GM18873 (cell line): Measurements from ENCODE around the gene WNT4.
A peak's percentile ranks its signal among the peaks of the same experiment; 100 is the strongest.

Experiments
- ATAC-seq: cut with Tn5 transposase; IDR thresholded peaks from one replicate; pipeline ENCODE4 v1.9.1; 2021; ENCODE audit warnings: mild to moderate bottlenecking, moderate library complexity, moderate number of reproducible peaks; ENCODE audit not compliant: unreplicated experiment, low FRiP score

The WNT4 gene

GRCh38 chr1:22143065-22144033 lies at the start of gene WNT4:
WNT4 (minus strand) TSS chr1:22143097; CDS start chr1:22142922, 175 bp downstream.
- ATAC-seq, result no peak

GRCh38 chr1:22190731-22191130 lies 47.8 kb upstream of the WNT4 start:
- no peak for ATAC-seq

DNA sequence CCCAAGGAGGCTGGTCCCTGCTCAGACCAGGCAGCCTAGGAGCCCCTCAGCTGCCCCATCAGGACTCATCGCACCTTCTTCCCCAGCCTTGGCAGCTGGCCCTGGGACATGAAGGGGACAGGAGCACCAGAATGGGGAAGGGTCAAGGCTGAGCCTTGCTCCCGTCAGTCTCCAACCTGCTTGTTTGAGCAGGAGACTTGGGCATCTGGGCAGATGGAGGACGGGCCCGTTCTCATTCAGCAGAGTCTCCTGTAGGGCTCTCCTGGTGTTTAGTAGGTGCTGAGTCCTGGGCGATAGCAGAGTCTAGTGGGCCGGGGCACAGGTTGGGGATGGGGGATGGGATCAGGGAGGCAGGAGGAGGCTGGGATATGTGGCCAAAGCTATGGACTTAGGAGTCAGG lies 47.4 kb upstream of the WNT4 start:
- no peak for ATAC-seq

GRCh38 chr1:22189619-22190018 lies 46.7 kb upstream of the WNT4 start:
- no peak for ATAC-seq

DNA sequence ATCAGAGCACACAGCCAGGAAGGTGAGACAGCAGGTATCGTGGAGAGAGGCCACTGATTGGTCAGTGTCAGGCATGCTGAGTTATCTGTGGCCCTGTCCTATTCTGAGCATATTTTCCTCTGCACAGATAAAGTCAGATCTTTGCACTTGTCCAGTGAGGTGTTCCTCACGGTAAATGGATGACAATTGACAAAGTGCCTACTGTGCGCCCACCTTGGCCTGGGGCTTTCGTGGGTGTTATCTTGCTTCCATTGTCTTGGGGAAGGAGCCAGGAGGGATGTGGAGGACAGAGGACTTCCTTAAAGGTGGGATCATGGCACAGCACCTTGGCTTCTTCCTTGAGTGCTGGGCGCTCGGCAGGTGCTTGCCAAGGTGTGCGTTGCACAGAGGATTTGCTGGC lies 46.0 kb upstream of the WNT4 start:
- no peak for ATAC-seq

DNA sequence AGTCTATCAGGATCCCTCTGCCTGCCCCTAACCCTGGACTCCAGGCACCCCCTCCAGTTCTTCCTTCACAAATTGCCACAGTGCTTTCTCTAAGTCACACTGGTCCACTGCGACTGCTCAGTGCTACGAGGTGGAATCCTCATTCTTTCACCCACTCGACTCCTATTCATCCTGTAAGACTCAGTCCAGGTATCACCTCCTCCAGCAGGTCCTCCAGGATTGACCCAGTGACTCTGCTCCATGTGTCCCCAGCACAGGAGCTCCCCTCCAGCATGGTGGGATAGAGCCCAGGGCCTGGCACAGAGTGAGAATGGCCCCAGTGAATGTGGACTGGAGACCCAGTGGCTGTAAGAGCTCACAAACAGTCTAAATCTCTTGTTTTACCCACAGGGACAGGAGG lies 45.5 kb upstream of the WNT4 start:
- no peak for ATAC-seq

GRCh38 chr1:22186311-22186710 lies 43.4 kb upstream of the WNT4 start:
- ATAC-seq, result no peak

GRCh38 chr1:22184892-22185612 lies 42.2 kb upstream of the WNT4 start:
- no peak for ATAC-seq

DNA sequence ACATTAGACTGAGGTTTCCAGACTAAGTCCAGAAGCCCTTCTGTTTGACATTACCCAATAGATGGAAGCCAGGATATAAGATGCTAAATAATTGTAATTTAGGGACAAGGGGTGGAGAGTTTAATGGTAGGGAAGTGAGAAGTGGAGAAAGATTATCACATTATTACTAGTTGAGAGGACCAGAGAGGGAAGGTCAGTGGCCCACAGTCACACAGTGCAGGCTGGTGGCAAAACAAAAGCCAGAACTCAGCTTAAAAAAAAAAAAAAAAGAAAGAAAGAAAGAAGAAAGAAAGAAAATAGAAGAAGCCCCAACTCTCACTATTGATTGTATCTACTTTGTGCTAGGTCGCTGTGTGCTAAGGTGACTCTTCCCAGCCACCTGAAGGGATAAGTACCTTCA lies 41.6 kb upstream of the WNT4 start:
- no peak for ATAC-seq

- ATAC-seq, result no peak
Measured at GRCh38 chr1:22182715-22183114, 39.8 kb upstream of the WNT4 start.

DNA sequence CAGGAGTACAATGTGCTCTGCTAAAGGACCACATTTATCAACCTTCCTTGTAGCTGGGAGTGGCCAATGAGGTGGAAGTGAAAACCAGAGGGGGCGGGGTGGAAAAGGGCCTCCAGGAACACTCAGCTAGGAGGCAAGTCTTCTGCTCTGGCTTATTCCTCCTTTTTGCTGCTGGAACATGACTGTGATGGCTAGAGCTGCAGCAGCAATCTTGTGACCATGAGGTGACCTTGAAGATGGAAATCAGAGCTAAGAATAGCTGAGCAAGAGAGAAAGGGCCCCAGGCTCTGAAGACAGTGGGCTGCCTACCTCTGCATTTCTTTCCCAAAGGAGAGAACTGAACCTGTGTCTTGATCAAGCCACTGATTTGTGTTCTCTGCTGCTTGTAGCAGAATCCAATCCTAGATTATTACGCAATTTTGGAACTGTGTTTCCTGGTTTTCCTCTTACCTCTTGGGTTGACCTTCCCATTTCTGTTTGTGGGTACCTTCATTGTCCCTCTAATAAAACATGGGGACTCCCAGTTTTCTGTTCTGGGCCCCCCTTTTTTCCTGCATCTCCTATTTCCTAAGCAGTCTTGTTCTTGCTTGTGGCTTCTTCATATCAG lies 36.4 kb upstream of the WNT4 start:
- no peak for ATAC-seq

GRCh38 chr1:22177354-22178003 lies 34.6 kb upstream of the WNT4 start:
- no peak for ATAC-seq

- peak; percentile 46 for ATAC-seq
Measured at GRCh38 chr1:22176258-22176657, 33.4 kb upstream of the WNT4 start.

DNA sequence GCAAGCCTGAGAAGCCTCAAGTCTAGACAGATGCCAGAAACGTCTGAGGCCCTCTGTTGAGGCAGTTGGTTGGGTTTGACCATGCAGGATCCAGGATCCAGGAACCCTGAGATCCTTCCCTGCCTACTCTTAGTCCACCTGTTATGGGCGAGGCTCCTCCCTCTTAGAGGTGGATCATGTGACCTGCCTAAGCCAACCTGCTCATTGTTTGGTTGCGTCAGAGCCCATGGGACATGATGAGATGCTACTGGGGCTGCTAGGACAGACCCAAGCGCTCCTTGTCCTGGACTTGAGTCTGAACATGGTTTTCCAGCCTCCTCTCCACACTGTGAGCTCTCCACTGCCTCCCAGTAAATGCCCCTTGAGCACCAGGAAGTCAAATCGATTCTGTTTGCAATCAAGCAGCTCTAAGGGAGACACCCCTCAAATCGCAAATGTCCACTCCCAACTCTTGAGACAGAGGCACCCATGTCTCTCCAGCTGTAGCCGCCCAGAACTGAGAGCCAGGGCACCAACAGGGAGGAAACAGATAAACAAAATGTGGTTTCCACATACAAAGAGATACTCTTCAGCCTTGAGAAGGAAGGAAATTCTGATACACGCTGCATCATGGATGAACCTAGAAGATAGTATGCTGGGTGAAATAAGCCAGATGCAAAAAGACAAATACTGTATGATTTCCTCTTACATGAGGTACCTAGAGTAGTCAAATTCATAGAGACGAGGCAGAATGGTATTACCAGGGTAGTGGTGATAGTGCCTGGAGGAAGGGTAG lies 31.7 kb upstream of the WNT4 start:
- ATAC-seq, result no peak

GRCh38 chr1:22171951-22172715 lies 29.2 kb upstream of the WNT4 start:
- ATAC-seq, result no peak

- no peak for ATAC-seq
Measured at GRCh38 chr1:22169816-22170215, 26.9 kb upstream of the WNT4 start.

- ATAC-seq, result no peak
Measured at GRCh38 chr1:22168412-22168973, 25.6 kb upstream of the WNT4 start.

DNA sequence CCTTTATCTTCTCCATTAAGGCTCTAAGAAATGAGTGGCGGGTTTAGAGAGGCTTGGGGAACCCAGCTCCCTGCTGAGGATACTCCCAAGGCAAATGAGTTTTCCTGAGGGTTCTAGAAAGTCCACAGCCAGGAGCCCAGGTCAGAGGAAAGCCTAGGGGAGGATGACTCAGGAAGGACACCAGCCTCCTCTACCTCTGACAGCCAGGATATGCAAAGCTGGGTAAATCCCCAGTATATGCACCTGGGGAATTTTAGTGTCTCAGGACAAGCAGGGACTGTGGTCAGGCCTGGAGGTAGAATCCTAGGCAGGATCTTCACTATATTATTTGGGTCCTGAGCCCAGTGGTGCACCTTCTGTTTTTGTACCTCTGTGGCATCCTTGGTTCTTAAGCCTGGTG lies 23.5 kb upstream of the WNT4 start:
- ATAC-seq, result no peak
